SK-N-SH (cell line): ENCODE results near the gene CD207.

ENCODE experiments used
- CHD2 ChIP-seq: fragments of 150-350 bp; IDR thresholded peaks from 2 replicates; pipeline ENCODE4 v1.6.1; 2018; ENCODE audit warnings: low read length; ENCODE audit not compliant: partially characterized antibody
- CTCF ChIP-seq: fragments of 200-600 bp; sonication (generic); IDR thresholded peaks from 2 replicates; pipeline ENCODE4 v1.6.1; 2017; ENCODE audit warnings: antibody characterized with exemption, mild to moderate bottlenecking, moderate library complexity
- FOXJ3 ChIP-seq: sonication (generic); formaldehyde crosslinking; IDR thresholded peaks from 2 replicates; pipeline ENCODE4 v1.5.1; 2020; ENCODE audit warnings: mild to moderate bottlenecking, missing genetic modification reagents
- JUND ChIP-seq: IDR thresholded peaks from 2 replicates; pipeline ENCODE4 v1.4.0; 2012
- NRF1 ChIP-seq: IDR thresholded peaks from 2 replicates; pipeline ENCODE4 v1.6.1; 2012; ENCODE audit warnings: low read depth, mild to moderate bottlenecking, low read length
- PBX3 ChIP-seq: IDR thresholded peaks from 2 replicates; pipeline ENCODE4; 2012
- POLR2AphosphoS5 ChIP-seq: IDR thresholded peaks from 2 replicates; pipeline ENCODE4 v1.6.1; 2012; ENCODE audit warnings: low read depth, low read length
- RFX5 ChIP-seq: IDR thresholded peaks from 2 replicates; pipeline ENCODE4 v1.6.1; 2012; ENCODE audit warnings: mild to moderate bottlenecking, improper control_type of control experiment, low read length
- TAF1 ChIP-seq: IDR thresholded peaks from 2 replicates; pipeline ENCODE4 v1.6.1; 2012; ENCODE audit warnings: low read depth, mild to moderate bottlenecking, low read length, moderate library complexity, borderline replicate concordance
- USF1 ChIP-seq: IDR thresholded peaks from 2 replicates; pipeline ENCODE4 v1.4.0; 2012; ENCODE audit warnings: low read depth, borderline replicate concordance

GRCh38 chr2:70833246-70833645, 2.4 kb downstream of the CD207 start:
- TF ChIP-seq CTCF: no peak
- TF ChIP-seq FOXJ3 (CRISPR knock-in tag): no peak
- no peak for TF ChIP-seq RFX5
- TF ChIP-seq JUND: no peak
- no peak for TF ChIP-seq USF1
- TF ChIP-seq NRF1: no peak
- no peak for TF ChIP-seq POLR2AphosphoS5
- no peak for TF ChIP-seq PBX3
- no peak for TF ChIP-seq CHD2
- no peak for TF ChIP-seq TAF1
